Measurements from ENCODE around the gene PPP4R1.

DNA sequence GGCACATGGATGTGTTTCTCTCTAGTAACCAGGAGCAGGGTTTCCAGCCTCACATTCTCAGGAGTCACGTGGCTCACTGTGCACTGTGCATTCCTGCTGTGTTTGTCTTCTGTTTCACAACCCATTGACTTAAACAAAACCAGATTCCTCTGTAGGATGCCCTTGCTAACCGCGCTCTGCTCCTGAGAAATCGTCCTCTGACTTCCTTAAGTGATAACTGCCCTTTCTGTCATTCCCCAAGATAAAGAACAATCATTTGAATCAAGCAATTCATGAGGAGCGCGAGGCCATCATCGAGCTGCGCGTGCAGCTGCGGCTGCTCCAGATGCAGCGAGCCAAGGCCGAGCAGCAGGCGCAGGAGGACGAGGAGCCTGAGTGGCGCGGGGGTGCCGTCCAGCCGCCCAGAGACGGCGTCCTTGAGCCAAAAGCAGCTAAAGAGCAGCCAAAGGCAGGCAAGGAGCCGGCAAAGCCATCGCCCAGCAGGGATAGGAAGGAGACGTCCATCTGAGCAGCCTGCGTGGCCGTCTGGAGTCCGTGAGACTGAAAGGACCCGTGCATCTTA lies 78.8 kb downstream of the PPP4R1 start:
- TF ChIP-seq, protein P1, sequence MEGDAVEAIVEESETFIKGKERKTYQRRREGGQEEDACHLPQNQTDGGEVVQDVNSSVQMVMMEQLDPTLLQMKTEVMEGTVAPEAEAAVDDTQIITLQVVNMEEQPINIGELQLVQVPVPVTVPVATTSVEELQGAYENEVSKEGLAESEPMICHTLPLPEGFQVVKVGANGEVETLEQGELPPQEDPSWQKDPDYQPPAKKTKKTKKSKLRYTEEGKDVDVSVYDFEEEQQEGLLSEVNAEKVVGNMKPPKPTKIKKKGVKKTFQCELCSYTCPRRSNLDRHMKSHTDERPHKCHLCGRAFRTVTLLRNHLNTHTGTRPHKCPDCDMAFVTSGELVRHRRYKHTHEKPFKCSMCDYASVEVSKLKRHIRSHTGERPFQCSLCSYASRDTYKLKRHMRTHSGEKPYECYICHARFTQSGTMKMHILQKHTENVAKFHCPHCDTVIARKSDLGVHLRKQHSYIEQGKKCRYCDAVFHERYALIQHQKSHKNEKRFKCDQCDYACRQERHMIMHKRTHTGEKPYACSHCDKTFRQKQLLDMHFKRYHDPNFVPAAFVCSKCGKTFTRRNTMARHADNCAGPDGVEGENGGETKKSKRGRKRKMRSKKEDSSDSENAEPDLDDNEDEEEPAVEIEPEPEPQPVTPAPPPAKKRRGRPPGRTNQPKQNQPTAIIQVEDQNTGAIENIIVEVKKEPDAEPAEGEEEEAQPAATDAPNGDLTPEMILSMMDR (IDR thresholded peaks at IDR 0.05) = no peak
- TF ChIP-seq EP300 (IDR thresholded peaks at IDR 0.05) (no peak), POLR2A (IDR thresholded peaks at IDR 0.05) (no peak), POLR2AphosphoS5 (IDR thresholded peaks at IDR 0.05) (no peak)
